HG03159 (cell line): ENCODE measurements around the gene ZNF732.
"Not testable (repeated sequence)": the region's sequence is repeated elsewhere in the genome, so short reads cannot be mapped to it uniquely, and the experiment has no call there.

ENCODE experiments used
- ATAC-seq: cut with Tn5 transposase; IDR thresholded peaks from one replicate; pipeline ENCODE4 v1.9.1; 2021; ENCODE audit warnings: mild to moderate bottlenecking, moderate library complexity; ENCODE audit not compliant: unreplicated experiment

The ZNF732 gene

GRCh38 chr4:253936-254756 is 51.1 kb downstream of the ZNF732 start:
- ATAC-seq = no peak

- ATAC-seq = no peak
Observed at GRCh38 chr4:252065-252601, 53.1 kb downstream of the ZNF732 start.

GRCh38 chr4:244471-244870 is 60.8 kb downstream of the ZNF732 start:
- ATAC-seq = no peak

GRCh38 chr4:243426-243825 is 61.8 kb downstream of the ZNF732 start:
- ATAC-seq = no peak

- ATAC-seq = no peak
Observed at GRCh38 chr4:242121-242848, 63.0 kb downstream of the ZNF732 start.

- not testable (repeated sequence) for ATAC-seq
Observed at GRCh38 chr4:241411-241810, 63.9 kb downstream of the ZNF732 start.

GRCh38 chr4:236028-236427 is 69.2 kb downstream of the ZNF732 start:
- no peak for ATAC-seq

GRCh38 chr4:234178-234577 is 71.1 kb downstream of the ZNF732 start:
- ATAC-seq = no peak

GRCh38 chr4:223913-224497 is 81.3 kb downstream of the ZNF732 start:
- ATAC-seq = no peak
